ENCODE measurements around the gene HEXIM2.

The HEXIM2 gene

DNA sequence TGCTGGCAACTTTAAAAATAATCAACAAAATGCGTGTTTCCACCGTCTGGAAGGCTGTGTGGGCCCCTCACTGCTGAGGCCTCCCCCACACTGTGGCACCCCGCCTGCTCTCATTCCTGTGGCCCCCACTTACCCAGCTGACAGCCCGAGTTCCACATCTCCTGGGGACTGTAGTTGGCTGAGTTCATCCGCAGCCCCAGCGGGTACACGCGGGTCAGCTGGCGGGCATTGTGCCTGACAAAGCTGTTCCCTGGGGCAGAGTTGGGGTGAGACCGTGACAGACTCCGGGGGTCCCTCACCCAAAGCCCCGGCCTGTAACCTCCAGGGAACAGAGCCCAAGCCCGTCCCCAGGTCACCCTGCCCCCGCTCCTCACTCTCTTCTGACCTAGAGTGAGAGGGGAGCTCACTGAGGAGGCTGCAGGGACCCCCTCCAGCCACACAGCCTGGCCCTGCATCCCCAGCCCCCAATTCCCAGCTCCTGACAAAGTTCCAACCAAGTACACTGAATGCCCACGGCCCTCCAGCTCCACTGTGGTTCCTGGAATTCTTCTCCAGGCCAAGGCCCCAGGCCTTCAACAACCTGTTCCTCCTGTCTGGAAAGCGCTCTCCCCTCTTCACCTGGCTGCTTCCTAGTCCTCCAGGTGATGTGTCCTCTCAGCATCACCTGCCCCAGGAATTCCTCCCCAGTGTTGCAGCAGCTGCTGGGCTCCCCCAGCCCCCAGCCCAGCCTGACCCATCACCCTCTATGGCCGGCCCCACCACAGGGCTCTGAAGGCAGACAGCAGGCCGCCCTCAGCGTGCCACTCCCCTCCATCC, 47.4 kb upstream of the HEXIM2 start:
- Histone ChIP-seq H3K27ac (ENCODE audit: low read depth, low read length) (no peak overlapping the region), H2AFZ (ENCODE audit: low read depth, low read length, severe bottlenecking) (no peak overlapping the region), H3K9ac (ENCODE audit: low read length) (no peak overlapping the region), H3K9me2 (replicated peaks; ENCODE audit: insufficient read depth, low read length) (no peaks in the 10 kb centered on the region), H3K79me2 (ENCODE audit: insufficient read depth, low read length) (no peaks in the 10 kb centered on the region), H3K27me3 (ENCODE audit: low read length) (no peaks in the 10 kb centered on the region), H3K4me2 (ENCODE audit: low read depth, low read length, poor library complexity, severe bottlenecking) (no peak overlapping the region), H3K9me3 (ENCODE audit: insufficient read depth, low read length) (no peaks in the 10 kb centered on the region), H3F3A (ENCODE audit: insufficient read depth) (no peaks in the 10 kb centered on the region), H4K20me1 (ENCODE audit: low read depth, low read length) (no peaks in the 10 kb centered on the region), H3K4me3 (ENCODE audit: insufficient read depth, low read length, poor library complexity, severe bottlenecking) (no peak overlapping the region), H3K36me3 (ENCODE audit: low read length) (no peaks in the 10 kb centered on the region)
- TF ChIP-seq EZH2phosphoT487 (conservative IDR thresholded peaks at IDR 0.05; ENCODE audit: low read length): no peak
- TF ChIP-seq, protein P1, sequence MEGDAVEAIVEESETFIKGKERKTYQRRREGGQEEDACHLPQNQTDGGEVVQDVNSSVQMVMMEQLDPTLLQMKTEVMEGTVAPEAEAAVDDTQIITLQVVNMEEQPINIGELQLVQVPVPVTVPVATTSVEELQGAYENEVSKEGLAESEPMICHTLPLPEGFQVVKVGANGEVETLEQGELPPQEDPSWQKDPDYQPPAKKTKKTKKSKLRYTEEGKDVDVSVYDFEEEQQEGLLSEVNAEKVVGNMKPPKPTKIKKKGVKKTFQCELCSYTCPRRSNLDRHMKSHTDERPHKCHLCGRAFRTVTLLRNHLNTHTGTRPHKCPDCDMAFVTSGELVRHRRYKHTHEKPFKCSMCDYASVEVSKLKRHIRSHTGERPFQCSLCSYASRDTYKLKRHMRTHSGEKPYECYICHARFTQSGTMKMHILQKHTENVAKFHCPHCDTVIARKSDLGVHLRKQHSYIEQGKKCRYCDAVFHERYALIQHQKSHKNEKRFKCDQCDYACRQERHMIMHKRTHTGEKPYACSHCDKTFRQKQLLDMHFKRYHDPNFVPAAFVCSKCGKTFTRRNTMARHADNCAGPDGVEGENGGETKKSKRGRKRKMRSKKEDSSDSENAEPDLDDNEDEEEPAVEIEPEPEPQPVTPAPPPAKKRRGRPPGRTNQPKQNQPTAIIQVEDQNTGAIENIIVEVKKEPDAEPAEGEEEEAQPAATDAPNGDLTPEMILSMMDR (IDR thresholded peaks at IDR 0.05; ENCODE audit: insufficient read depth, low read length, poor library complexity, severe bottlenecking): no peak

DNA sequence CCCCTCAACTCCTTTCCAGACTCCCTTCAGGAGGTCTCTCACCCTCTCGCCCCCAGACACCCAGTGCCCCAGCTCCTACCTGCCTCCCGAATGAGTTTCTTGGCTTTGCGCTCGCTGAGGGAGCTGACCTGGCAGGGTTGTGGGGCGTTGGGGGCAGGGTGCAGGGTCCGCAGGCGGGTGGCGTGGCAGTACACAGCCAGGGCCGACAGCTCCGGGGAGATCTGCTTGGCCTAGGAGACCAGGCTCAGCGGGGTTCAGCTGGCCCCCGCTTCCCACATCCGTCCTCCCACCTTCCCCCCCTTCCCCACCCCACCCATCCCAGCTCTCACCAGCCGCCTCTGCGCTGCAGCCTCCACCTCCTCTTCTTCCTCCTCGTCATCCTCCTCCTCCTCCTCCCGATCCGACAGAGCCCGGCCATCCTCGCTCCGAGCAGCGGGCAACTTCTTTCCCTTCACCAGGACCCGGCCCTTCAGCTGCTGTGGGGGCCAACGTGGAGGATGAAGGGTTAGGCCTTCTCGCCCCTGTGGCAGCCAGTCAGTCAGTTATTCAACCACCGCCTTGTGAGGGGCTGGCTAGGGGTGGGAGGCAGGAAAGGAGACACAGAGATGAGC, 46.6 kb upstream of the HEXIM2 start:
- TF ChIP-seq EZH2phosphoT487 (conservative IDR thresholded peaks at IDR 0.05; ENCODE audit: low read length): no peak
- TF ChIP-seq, protein P1 (IDR thresholded peaks at IDR 0.05; ENCODE audit: insufficient read depth, low read length, poor library complexity, severe bottlenecking): no peak
- Histone ChIP-seq H3K9me3 (ENCODE audit: insufficient read depth, low read length) (no peaks in the 10 kb centered on the region), H3K9me2 (replicated peaks; ENCODE audit: insufficient read depth, low read length) (no peaks in the 10 kb centered on the region), H3K27ac (ENCODE audit: low read depth, low read length) (no peak overlapping the region), H4K20me1 (ENCODE audit: low read depth, low read length) (no peaks in the 10 kb centered on the region), H3K9ac (ENCODE audit: low read length) (no peak overlapping the region), H3K4me3 (ENCODE audit: insufficient read depth, low read length, poor library complexity, severe bottlenecking) (no peak overlapping the region), H3K79me2 (ENCODE audit: insufficient read depth, low read length) (no peaks in the 10 kb centered on the region), H3K27me3 (ENCODE audit: low read length) (no peaks in the 10 kb centered on the region), H3F3A (ENCODE audit: insufficient read depth) (no peaks in the 10 kb centered on the region), H3K4me2 (ENCODE audit: low read depth, low read length, poor library complexity, severe bottlenecking) (no peak overlapping the region), H3K36me3 (ENCODE audit: low read length) (no peaks in the 10 kb centered on the region), H2AFZ (ENCODE audit: low read depth, low read length, severe bottlenecking) (no peak overlapping the region)

DNA sequence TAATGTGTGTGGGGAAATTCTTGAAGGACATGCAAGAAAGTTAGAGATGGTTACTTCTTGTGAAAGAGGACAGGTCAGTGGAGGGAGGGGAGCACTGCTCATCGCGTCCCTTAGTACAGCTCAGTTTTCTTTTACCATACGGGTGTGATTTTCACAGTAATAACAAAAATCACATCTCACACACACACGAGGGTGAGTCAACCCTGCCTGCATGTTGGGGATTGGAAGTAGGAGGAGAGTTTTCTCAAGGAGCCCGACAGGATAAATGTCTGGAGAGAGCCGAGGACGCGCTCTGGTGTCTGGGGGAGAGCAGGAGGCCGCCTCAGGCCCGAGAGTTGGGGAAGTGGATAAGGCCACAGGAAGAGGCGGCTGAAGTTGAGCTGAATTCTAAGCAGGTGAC, 45.8 kb upstream of the HEXIM2 start:
- no peaks in the 10 kb centered on the region for H3K9me2 ChIP-seq (replicated peaks; ENCODE audit: insufficient read depth, low read length)
- H2AFZ ChIP-seq (ENCODE audit: low read depth, low read length, severe bottlenecking): no peak overlapping the region
- H3F3A ChIP-seq (ENCODE audit: insufficient read depth): no peaks in the 10 kb centered on the region
- H3K9ac ChIP-seq (ENCODE audit: low read length): no peak overlapping the region
- H3K27me3 ChIP-seq (ENCODE audit: low read length): no peaks in the 10 kb centered on the region
- H3K4me3 ChIP-seq (ENCODE audit: insufficient read depth, low read length, poor library complexity, severe bottlenecking): no peak overlapping the region
- no peaks in the 10 kb centered on the region for H3K79me2 ChIP-seq (ENCODE audit: insufficient read depth, low read length)
- H3K4me2 ChIP-seq (ENCODE audit: low read depth, low read length, poor library complexity, severe bottlenecking): no peak overlapping the region
- no peaks in the 10 kb centered on the region for H3K36me3 ChIP-seq (ENCODE audit: low read length)
- no peak for TF ChIP-seq EZH2phosphoT487 (conservative IDR thresholded peaks at IDR 0.05; ENCODE audit: low read length)
- TF ChIP-seq, protein P1 (IDR thresholded peaks at IDR 0.05; ENCODE audit: insufficient read depth, low read length, poor library complexity, severe bottlenecking): no peak
- H3K27ac ChIP-seq (ENCODE audit: low read depth, low read length): no peak overlapping the region
- no peaks in the 10 kb centered on the region for H4K20me1 ChIP-seq (ENCODE audit: low read depth, low read length)
- H3K9me3 ChIP-seq (ENCODE audit: insufficient read depth, low read length): no peaks in the 10 kb centered on the region
